Activated gamma-delta T cell treated with Interleukin-2 at 50 U/mL for 16 hours (primary cell): ENCODE data around the gene GSTM3.
A peak's percentile ranks its signal among the peaks of the same experiment; 100 is the strongest.
"Not testable (repeated sequence)": the region's sequence is repeated elsewhere in the genome, so short reads cannot be mapped to it uniquely, and the experiment has no call there.

ENCODE experiments used
- DNase-seq: peaks from one replicate; pipeline ENCODE4 v3.0.0-alpha.2; 2020

GSTM3 gene

GRCh38 chr1:109691759-109692158, 49.1 kb downstream of the GSTM3 start:
- no peak for DNase-seq

GRCh38 chr1:109689844-109690405, 50.9 kb downstream of the GSTM3 start:
- no peak for DNase-seq

- DNase-seq: peak; percentile 82
Observed at GRCh38 chr1:109687641-109688499, 53.0 kb downstream of the GSTM3 start, which contains the start of gene GSTM1. TSS of gene GSTM1 (plus strand) at chr1:109687817. CDS start at chr1:109687874, 57 bp downstream.

GRCh38 chr1:109687109-109687508, 53.7 kb downstream of the GSTM3 start:
- DNase-seq: not testable (repeated sequence)

- DNase-seq: not testable (repeated sequence)
Observed at GRCh38 chr1:109685890-109686289, 54.9 kb downstream of the GSTM3 start.

- not testable (repeated sequence) for DNase-seq
Observed at GRCh38 chr1:109685399-109685798, 55.4 kb downstream of the GSTM3 start.

GRCh38 chr1:109684777-109685176, 56.1 kb downstream of the GSTM3 start:
- DNase-seq: not testable (repeated sequence)
